Stimulated activated CD8-positive, alpha-beta memory T cell treated with anti-CD3 and anti-CD28 coated beads, Interleukin-15, amount 100 ng/mL, for 4 hours (primary cell): ENCODE data around the gene ETNK1.

Experiments used
- DNase-seq, 2 donors: peaks; one replicate each; pipeline ENCODE4 v3.0.0-alpha.2; 2020; ENCODE audit warnings: low read depth in 2 of 2

ETNK1 gene

DNA sequence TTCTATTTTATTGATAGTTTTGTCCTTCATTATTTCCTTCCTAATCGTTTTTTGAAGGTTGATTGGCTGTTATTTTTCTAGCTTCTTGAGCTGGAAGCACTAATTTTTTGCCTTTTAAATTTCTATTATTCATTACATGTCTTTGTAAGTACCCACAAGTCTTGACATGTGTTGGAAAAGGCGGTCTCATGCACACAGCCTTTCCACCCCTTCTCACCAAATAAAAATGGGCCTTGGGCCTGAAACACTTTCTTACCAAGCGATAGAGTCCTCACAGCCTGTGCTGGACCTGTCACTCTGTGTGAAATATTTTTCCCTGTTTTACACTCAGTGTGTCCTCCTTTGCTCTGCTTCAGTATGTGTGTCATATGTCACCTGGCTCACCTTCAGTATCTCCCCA is 9.9 kb downstream of the ETNK1 start:
- no peak for DNase-seq

DNA sequence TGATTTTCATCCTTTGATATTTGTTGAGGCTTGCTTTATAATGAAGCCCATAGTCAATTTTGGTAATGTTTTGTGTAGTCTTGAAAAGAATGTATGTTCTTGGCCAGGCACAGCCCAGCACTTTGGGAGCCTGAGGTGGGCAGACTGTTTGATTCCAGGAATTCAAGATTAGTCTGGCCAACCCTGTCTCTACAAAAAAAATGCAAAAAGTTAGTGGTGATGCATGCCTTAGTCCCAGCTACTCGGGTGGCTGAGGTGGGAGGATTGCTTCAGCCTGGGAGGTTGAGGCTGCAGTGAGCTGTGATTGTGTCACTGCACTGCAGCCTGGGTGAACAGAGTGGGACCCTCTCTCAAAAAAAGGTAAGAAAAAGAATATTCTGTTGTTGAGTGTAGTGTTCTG is 10.8 kb downstream of the ETNK1 start:
- DNase-seq = no peak

DNA sequence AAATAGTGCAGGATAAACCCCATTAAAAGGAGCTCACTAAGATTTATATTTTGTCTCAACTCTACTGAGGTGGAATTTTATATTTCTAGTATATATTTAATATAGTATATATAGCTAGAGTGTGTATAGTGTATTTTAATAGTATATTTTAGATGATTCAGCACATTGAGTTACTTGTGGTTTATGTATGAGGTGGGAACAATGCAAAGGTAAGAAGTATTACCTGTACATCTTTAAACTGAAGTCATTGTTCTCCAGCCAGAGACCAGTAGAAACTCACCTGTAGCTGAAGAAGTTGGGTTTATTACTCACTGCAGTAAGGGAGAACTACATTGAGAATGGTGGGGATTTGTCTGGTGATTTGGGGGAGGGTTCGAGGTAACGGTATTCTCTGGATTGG is 15.9 kb downstream of the ETNK1 start:
- DNase-seq = no peak

DNA sequence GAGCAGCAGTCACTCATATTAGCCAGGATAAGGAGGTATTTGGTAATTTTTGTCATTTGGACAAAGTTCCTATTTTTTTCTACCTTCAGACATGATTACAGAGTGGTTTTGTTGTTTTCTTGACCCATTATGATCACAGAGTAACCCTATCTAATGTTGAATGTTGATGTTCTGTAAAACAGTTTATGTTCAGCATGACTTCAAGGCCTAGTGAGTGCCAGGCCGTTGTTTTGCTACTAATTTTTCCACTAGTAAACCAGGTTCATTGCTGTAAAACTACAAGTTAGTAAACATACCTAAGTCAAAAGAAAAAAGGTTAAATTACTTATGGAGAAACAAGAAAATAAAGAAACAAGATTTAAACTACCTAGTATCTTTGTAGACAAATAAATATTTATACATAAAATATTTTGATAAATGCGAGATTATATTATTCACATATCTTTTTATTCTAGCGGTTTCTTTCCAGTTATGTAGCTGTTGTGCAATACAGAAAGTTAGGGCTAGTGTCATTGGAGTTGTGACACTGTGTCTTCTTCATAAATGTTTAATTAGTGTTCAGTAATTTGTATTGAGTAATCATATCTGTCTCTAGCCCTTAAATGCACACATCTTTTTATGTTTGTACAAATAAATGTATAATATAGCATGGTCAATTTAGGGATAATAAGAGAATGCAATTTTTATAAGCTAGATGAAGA is 16.5 kb downstream of the ETNK1 start:
- DNase-seq = no peak

DNA sequence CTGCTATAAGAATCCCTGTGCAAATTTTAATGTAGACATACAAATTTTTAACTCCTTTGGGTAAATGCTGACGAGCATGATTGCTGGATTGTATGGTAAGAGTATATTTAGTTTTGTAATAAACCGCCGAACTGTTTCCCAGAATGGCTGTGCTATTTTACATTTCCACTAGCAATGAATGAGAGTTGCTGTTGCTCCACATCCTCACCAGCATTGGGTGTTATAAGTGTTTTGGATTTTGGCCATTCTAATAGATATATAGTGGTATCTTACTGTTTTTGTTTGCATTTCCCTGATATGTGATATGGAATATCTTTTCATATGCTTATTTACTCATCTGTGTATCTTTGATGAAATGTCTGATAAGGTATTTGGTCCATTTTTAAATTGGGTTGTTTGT is 23.7 kb downstream of the ETNK1 start:
- no peak for DNase-seq

DNA sequence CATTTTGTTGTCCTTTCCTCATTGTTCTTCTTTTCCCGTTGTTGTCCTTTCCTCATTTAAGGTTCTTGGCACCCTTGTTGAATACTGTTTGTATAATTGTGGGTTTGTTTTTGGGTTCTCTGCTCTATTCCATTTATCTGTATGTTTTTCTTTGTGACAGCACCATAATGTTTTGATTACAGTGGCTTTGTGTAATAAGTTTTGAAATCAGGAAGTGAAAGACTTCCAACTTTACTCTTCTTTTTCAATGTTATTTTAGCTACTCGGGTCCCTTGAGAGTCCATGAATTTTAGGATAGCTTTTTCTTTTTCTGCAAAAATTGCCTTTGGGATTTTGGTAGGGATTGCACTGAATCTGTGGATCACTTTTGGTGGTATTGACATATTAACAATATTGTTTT is 28.1 kb downstream of the ETNK1 start:
- no peak for DNase-seq

DNA sequence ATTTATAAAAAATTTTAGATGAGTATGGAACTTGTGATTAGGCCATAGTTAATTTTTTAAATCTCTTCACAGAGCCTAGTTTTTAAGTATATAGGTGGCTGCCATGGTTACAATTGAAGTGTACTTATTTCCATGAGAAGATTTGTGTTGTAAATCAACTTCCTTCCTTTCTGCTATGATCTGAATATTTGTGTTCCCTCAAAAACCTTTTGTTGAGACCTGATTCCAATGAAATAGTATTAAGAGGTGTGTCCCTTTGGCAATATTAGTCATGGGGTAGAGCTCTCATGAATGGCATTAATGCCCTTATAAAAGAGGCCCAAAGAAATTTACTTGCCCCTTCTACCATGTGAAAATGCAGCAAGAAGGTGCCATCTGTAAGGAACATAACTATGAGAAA is 28.8 kb downstream of the ETNK1 start:
- DNase-seq = no peak

DNA sequence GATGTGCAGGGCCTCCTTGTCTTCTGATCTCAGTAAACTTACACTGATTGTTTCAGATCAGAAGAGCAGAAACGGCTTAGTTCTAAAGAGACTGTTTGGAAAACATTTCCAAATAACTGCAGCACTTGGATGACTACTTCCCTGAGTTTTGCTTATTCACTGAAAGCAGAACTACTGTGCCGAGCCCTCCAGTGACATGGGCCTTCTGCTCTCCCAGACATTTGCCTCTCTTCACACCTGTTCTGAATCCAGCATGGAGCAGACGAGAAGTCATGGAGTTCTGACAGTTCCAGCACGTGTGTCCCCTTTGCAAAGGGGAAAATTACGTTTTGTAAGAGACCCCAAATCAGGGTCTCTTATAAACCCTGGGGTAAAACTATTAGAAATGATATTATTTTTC is 31.4 kb downstream of the ETNK1 start:
- DNase-seq = no peak

DNA sequence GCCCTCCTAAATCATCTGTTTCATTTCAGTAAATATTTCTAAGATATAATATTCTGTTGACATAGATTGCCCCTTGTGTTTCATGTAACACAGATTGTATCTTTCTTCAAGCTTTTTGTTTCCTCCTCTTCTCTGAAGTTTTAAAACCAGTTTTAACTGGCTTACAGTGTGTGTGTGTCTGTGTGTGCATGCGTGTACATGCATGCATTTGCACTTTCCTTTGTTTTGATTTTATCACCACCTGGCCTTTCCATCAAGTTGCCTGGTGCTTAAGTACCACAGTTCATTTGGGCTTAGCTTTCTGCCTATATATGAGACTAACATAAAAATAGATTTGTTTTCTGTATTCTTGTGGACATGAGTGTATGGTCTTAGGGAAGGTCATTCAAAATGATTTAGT is 31.9 kb downstream of the ETNK1 start:
- no peak for DNase-seq

DNA sequence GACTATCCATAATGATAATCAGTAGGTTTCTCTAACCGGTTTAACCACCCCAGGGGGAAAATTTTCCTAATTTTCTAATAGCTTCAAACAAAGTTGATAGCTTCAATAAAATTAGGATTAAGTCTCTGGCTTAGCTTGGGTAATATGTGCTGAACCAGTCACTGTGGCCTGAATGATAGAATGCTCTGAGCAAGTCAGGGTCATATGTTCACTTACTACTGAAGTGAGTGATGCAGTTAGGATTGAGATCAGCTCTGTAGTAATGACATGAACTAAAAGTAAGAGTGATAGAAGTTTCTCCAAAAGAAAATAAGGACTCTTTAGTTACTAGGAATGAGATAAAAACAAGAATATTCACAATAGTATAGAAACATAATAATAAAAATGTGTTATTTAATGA is 32.6 kb downstream of the ETNK1 start:
- DNase-seq = no peak

DNA sequence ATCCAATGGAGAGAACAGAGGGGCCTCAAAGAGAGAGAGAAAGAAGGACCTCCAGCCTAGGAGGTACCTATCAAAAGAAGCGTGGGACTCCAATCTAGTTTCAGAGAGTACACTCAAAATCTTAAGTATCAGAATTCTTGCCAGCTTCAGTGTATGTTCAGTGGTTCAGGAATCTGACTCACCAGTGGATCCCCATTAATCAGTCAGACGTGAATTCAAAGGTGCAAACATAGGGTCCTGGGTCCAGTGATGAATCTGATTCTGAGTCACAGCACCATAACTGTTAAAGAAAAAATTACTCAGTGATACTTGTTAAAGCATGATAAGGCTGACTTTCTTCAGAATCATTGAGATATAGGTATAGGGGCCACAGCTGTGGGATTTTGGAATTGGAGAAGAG is 33.2 kb downstream of the ETNK1 start:
- DNase-seq = no peak

DNA sequence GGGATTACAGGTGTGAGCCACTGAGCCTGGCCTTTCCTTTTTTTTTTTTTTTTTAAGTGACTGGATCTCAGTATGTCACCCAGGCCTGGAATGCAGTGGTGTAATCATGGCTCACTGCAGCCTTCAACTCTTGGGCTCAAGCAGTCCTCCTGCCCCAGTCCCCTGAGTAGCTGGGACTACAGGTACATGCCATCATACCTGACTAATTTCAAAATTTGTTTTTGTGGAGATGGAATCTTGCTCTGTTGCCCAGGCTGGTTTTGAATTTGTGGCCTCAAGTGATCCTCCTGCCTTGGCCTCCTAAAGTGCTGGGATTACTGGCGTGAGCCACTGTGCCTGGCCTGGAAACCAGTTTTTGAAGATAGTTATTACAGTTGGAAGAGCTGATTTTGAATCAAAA is 37.4 kb downstream of the ETNK1 start:
- no peak for DNase-seq

DNA sequence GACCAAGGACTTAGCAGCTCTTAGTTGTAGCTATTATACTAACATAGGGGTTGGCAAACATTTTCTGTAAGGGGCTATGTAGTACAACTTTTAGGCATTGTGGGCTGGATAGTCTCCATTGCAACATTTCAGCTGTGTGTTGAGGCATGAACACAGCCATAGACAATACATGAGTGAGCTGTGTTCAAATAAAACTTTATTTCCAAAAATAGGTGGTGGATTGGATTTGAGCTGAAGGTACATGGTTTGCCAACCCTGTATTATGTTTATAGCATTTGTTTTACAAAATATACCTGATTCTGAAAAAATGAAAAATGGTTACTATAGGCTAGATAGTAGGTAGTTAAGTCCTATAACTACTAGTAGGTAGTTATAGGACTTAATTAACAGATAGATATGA is 40.5 kb downstream of the ETNK1 start:
- no peak for DNase-seq

DNA sequence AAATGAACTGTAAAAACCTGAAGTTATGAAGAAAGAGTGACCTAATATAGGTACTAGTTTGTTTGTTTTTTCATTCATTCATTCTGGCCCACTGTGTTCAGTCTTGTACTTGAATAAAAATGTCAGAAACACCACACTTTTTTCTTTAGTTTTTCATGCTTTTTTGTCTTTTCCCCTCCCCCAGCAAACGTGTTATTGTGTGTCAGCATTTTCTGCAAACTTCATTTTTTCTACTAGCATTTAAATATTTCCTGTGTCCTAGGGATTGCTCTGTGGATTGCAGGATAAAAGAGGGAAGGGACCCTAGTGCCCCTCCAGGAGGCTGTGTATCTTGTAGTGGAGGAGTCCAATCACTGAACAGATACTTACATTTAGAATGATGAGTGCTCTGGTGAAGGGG is 42.2 kb downstream of the ETNK1 start:
- no peak for DNase-seq

DNA sequence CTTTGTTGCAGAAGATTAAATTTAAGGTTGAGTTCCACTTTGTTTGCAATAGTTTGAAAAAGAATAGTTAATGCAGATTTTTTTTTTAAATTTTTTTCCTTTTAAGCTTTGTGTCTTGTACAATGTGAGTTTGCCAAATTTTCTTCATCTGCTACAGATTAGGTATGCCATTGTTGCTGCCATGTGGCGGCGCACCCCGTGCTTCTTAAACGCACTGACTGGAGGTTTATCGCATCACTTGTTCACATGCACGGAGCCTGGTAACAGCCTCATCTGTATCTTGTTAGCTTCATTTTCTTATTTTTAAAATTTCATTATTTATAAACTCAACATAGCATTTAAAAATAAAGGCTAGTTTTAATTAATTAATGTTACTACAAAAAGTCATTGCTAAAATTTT is 43.5 kb downstream of the ETNK1 start:
- DNase-seq = no peak

DNA sequence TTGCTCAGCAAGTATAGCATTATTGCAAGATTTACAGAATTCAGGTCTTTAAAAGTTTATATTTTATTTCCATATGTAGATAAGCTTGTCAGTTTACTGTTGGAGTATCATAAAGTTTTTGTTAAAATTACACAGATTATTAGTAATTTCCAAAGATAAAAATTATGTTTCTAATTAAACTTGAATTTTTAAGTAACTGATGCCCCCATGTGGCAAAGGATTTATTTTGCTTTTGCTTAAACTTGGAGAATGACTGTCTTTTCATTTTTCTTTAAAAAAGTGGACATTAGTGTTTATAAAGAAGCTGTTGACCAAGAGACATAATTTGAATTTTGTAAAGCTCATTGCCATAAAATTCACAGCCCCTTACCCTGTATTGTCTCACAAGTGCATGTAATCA is 45.8 kb downstream of the ETNK1 start:
- no peak for DNase-seq

DNA sequence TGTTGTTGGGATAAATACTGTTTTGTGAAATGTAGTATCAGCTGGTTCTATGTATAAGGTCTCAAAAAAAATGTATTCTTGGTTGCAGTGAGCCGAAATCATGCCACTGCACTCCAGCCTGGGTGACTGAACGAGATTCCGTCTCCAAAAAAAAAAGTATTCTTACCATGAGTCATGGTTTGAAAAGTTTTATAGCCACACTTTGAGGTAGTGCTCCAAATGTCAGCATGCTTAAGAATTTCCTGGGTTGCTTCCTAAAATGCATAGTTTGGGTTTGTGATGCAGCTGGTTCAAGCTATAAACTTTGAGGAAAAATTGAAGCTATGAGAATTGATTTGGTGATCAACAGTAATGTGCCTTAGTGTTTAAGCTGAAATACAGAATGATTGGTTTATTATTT is 48.0 kb downstream of the ETNK1 start:
- no peak for DNase-seq

DNA sequence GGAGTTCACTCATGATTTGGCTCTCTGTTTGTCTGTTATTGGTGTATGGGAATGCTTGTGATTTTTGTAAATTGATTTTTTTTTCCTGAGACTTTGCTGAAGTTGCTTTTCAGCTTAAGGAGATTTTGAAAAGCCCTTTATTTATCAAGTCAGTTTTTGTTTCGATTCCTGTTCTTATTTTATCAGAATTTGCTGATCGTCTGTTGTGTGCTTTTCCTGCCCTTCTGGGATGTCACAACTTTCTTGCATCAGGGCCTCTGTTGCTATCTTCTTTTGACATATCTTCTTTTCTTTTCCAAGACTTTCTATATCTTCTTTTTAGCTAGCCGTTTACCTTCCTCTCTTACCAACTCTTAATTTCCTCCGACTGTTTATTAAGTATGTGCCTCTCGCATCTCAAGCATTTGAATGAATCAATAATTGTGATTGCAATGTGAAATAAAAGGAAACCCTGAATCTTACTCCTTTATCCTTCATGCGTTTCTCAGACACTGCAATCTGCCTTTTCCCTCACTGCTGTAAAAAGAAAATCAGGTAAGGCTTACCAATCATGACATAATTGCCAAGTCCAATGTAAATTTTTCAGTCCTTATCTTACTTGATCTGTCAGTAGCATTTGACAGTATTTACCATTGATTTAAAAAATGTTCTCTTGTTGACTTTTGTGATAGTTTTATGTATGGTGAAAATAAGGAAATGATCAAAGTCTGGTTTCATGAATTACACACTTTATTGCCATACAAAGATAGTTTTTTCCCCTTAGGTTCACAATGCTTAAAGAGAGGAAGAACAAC is 53.0 kb downstream of the ETNK1 start:
- no peak for DNase-seq

DNA sequence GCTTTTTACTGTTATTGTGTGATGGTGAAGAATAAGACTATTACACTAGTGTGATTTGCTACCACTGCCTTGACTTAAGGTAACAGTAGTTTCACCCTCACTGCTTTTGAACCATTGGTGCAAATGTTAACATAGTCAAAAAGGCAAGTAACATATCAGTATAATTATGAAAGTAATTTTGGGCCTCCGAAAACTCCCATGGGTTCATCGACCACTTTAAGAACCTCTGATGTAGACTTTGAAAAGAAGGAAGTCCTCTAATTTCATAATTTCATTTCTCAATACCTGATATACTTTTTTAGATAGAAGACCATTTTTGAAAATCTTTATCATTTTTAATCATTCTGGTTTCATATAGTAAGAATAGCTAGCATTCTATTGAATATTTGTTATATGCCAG is 57.7 kb downstream of the ETNK1 start:
- DNase-seq = no peak

DNA sequence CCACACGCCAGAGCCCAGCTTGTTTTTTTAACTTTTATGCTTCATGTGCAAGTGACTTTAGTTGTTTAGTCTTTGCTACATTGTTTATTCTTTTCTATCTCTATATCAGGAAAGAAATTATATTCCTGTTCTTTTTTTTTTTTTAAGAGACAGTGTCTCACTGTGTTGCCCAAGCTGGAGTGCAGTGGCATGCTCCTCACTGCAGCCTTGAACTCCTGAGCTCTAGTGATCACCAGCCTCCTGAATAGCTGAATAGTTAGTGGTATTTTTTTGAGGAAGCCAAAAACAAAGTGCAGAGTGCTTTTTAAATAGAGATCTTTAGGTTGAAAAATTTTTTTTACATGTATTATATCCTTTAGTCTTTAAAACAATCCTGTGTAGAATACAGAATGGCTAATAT is 58.2 kb downstream of the ETNK1 start:
- no peak for DNase-seq

DNA sequence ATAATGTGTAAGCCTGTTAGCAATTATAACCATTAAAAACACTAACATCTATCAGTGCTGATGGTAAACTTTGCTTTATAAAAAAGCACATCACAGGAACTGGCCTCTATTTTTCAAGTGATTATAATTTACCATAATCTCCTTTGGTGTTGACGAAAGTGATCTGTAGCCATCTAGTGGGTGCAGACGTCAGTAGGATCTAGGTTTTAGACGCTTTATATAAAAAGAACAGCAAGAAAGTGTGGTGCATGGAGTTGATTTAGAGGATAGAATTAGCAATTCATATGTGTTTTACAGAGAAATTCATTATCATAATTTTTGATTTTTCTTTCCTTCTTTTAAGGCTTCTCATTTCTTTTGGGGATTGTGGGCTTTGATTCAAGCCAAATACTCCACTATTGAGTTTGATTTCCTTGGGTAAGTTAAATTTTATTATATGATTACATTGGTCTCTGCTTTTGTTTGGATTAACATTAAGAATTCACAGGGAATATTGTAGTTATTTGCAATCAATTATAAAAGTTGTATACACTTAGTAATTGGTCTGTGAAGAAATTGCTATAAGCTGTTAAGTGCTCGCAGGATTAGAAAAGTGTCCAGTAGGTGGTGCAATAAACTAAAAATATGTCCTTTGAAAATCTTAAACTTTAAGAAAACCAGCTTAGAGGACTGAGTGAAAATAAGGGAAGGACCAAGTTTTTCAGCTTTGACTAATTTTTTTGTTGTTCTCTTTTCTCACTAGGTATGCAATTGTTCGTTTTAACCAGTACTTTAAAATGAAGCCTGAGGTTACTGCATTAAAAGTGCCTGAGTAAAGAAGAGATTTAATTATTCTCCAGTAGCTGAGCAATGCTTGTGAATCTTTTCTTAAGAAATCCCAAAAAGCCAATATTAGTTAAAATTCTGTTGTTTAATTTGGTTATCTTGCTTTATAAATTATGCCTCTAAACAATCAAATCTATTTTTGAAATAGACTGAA is 59.5 kb downstream of the ETNK1 start:
- no peak for DNase-seq

DNA sequence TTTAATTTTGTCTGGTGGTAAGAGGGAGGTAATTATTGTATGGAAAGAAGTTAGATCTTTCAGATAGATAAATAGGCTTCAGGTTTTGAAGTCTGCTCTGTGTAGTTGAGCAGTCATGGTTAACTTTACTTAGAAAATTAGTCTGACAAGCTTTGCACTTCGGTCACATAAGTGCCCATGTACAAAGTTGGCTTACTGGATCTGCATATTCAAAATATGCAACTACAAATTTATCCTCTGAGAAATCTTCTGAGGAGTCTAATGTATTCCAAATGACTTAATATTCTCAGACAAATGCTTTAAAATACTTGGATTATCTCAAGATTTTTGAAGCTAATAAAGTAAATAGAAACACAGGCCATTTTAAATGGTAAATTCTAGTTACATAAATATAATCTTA is 61.2 kb downstream of the ETNK1 start:
- DNase-seq = no peak
